HG02678 (cell line): ENCODE results near the gene KIF4B.
"Not testable (repeated sequence)": the region's sequence is repeated elsewhere in the genome, so short reads cannot be mapped to it uniquely, and the experiment has no call there.

Source experiments
- ATAC-seq: cut with Tn5 transposase; IDR thresholded peaks from one replicate; pipeline ENCODE4 v1.9.1; 2021; ENCODE audit warnings: mild to moderate bottlenecking, moderate library complexity; ENCODE audit not compliant: unreplicated experiment

KIF4B gene, protein sequence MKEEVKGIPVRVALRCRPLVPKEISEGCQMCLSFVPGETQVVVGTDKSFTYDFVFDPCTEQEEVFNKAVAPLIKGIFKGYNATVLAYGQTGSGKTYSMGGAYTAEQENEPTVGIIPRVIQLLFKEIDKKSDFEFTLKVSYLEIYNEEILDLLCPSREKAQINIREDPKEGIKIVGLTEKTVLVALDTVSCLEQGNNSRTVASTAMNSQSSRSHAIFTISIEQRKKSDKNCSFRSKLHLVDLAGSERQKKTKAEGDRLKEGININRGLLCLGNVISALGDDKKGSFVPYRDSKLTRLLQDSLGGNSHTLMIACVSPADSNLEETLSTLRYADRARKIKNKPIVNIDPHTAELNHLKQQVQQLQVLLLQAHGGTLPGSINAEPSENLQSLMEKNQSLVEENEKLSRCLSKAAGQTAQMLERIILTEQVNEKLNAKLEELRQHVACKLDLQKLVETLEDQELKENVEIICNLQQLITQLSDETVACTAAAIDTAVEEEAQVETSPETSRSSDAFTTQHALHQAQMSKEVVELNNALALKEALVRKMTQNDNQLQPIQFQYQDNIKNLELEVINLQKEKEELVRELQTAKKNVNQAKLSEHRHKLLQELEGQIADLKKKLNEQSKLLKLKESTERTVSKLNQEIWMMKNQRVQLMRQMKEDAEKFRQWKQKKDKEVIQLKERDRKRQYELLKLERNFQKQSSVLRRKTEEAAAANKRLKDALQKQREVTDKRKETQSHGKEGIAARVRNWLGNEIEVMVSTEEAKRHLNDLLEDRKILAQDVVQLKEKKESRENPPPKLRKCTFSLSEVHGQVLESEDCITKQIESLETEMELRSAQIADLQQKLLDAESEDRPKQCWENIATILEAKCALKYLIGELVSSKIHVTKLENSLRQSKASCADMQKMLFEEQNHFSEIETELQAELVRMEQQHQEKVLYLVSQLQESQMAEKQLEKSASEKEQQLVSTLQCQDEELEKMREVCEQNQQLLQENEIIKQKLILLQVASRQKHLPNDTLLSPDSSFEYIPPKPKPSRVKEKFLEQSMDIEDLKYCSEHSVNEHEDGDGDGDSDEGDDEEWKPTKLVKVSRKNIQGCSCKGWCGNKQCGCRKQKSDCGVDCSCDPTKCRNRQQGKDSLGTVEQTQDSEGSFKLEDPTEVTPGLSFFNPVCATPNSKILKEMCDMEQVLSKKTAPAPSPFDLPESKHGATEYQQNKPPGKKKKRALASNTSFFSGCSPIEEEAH

DNA sequence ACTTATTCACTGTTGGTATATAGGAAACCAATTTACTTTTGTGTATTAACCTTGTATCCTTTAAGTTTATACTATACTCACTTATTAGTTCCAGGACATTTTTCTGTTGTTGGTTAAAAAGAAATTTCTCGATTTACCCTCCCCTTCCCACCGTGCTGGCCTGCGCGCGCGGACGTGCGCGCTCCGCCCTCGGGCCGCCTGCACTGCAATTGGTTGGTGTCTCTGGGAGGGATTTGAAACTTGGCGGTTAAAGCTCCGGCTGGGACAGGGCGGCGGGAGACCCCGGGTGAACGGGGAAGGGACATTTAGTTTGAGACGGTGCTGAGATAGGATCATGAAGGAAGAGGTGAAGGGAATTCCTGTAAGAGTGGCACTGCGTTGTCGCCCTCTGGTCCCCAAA lies at the start of gene KIF4B:
KIF4B (plus strand) TSS at position 230 of the 400 bp plus-strand sequence; CDS start at position 335, 105 bp downstream.
- no peak for ATAC-seq

DNA sequence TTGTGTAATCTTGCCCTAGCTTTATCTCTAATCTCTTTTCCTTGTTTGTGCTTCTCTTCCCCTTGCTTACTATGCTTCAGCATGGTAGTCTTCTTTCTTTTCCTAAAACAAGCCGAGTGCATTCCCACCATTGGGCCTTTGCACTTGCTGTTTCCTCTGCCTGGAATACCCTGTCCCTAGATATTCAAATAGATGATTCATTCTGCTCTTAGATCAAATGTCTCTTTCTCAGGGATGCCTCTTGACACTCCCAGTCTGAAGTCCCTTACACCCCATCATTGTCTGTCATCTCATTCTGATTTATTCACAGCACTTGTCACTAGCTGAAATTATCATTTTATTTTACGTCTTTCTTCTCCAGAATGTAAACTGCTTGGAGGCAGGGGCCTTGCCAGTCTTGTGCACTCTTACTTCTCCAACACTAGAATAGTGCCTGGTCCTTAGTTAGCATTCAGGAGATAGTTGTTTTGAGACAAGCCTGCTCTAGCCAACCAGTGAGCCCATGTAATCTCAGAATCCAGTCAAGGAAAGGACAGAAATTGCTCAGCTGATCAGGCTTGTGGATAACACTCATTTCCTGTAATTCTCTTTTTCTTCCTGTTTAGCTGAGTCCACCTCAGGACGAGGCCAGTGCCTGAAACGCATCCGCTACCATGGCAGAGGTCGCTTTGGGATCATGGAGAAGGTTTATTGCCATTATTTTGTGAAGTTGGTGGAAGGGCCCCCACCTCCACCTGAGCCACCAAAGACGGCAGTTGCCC lies 47.3 kb upstream of the KIF4B start:
- no peak for ATAC-seq

DNA sequence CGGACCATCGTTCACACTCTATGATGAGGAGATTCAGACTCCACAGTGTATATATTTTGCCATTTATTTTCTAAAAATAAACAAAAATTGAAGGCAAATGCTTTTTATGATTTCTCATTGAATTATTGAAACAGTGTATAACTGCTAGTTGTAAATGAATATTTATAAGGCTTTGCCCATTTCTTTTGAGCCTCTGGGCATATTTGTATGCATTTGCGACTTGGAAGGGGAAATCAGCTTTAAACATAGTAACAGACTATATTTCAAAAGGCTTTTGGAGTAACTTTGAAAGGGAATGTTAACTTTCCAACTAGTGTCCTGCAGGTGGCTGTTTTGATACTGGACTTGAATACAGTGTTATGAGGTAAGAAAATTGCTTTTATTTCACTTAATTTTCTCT lies 46.7 kb upstream of the KIF4B start:
- no peak for ATAC-seq

DNA sequence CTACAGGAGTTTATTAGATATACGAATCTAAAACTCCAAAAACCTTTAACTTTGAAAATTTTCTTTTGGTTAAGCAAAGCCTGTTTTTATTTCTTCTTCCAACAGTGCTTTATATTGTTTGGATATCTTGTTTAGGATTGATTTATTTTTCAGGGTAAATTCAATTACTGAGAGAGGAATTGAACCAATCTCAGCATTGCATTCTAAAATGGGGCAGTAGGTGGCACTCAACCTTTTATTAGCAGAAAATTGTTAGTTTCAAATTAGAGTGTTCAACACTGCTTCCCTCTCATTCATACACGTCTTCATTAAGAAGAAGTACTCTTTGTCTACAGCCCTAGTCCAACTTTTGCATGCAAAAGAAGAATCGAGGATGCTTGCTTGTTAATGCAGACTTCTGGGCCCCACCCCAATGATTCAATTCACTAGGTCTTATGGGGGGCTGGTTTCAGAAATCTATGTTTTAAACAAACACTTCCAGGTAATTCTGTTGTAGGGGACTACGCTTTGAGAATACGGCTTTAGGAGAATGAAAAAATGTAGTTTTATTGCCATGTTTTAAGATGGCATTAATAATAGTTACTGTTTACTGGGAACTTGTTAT lies 46.0 kb upstream of the KIF4B start:
- ATAC-seq: no peak

DNA sequence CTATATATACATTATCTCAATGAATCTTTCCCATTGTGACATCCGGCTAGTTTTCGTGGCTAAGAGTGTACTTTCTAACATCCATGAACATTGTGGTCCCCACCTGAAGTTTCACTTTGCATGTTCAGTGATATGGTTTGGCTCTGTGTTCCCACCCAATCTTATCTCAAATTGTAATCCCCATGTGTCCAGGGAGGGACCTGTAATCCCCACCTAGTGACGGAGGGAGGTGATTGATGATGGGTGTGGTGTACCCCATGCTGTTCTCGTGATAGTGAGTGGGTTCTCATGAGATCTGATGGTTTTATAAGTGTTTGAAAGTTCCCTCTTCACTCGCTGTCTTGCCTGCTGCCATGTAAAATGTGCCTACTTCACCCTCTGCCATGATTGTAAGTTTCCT lies 44.6 kb upstream of the KIF4B start:
- no peak for ATAC-seq

DNA sequence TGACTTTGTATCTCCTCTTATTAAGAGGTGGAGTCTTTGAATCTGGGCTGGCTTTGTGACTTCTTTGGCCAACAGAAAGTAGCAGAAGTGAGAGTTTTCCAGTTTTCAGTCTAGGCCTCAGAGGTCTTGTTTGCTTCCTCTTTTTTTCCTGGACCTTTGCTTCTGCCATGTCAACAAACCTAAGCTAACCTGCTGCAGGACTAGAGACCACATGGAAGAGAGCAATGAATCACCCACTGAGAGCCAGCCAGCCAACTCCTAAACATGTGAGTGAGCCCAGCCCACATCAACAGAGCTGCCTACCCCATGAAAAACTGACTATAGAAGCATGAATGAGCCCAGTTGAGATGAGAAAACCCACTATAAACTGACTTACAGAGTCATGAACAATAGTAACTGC lies 42.8 kb upstream of the KIF4B start:
- no peak for ATAC-seq

DNA sequence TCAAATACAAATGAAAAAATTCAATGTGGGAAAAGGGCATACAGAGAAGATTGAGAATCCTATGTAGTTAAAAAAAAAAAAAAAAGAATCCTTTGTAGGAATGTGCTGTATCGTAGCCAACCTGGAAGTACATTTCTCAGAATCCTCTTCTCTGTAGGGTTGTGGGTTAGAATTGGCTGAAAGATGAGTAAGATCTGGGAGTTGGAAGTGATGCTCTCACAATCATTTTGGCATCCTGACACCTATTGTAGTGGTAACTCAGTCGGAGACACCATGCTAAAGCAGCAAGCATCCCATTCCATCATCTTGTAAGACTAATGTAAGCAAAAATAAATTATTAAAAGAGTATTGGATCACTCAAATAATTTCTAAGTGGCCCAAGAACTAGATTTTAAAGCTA lies 42.1 kb upstream of the KIF4B start:
- no peak for ATAC-seq

DNA sequence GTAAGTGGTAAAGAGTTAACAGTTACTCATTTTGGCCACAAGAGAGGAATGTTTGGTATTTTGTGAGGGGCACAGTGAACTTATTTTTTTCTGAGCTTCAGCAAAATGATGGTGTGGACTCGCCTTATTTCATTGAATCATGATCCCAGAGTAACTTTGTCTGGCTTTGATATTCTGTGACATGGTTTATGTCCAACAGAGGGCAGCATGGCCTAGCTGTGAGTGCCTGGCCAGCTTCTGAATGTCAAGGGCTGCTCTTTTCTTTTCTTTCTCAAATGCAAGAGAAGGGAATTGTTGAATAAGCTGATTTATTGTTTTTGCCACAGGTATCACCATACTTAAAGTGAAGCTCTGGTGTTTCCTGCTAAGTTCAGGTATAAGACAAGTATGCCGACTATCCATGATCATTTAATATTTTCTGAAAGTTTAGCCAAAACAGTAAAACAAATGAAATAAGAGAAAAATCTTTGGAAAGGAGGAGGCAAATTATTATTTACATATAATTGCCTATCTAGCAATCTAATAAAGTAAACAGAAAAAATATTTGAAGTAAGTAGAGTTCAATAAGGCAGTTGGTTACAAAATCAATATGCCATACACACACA lies 41.0 kb upstream of the KIF4B start:
- ATAC-seq: no peak

DNA sequence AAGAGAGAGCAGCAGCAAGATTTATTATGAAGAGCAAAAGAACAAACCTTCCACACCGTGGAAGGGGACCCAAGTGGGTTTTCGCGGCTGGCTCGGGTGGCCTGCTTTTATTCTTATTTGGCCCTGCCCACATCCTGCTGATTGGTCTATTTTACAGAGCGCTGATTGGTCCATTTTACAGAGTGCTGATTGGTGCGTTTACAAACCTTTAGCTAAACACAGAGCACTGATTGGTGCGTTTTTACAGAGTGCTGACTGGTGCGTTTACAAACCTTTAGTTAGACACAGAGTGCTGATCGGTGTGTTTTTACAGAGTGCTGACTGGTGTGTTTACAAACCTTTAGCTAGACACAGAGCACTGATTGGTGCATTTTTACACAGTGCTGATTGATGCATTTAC lies 37.5 kb upstream of the KIF4B start:
- not testable (repeated sequence) for ATAC-seq

DNA sequence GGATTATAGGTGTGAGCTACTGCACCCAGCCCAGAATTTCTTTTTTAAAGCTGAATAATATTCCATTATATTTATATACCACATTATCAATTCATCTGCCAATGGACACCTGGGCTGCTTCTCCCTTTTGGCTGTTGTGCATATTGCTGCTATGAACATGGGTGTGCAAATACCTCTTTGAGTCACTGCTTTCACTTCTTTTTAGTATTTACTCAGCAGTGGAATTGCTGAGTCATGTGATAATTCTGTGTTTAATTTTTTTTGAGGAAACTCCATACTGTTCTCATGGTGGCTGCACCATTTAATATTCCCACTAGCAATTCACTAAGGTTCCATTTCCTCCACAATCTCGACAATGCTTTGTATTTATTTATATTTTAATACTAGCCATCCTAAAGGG lies 36.1 kb upstream of the KIF4B start:
- no peak for ATAC-seq

DNA sequence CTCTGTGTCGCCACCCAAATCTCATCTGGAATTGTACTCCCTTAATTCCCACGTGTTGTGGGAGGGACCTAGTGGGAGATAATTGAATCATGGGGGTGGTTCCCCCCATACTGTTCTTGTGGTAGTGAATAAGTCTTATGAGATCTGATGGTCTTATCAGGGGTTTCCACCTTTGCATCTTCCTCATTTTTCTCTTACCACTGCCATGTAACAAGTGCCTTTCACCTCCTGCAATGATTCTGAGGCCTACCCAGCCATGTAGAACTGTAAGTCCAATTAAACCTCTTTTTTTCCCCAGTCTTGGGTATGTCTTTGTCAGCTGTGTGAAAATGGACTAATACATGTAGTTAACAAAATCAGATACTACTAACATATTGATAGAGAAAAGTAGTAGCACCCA lies 35.3 kb upstream of the KIF4B start:
- ATAC-seq: not testable (repeated sequence)

DNA sequence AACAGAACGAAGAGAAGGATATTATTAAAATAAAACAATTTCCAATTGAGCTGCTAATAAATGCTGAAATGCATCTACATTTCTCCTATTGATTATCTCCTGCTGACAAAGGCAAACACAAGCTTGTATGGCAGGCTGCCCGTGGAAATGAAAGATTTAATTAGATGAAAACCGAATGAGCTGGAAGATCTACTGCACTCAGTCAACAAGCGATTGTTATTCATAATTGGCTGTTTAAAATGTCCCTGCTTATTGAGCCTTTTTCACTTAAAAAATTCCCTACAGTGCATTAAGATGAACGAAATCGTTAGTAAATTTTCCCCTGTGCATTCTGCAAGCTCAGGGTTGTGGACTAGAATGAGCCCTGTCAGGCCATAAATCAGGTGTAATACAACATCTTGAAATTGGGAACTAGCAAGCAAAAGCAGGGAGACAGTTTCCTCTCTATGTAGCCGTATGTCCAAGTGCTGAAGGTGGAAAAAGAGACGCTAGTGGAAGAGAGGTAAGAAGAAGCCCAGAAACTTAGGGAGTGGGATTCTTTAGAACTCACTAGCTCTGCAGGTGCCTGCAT lies 28.5 kb upstream of the KIF4B start:
- no peak for ATAC-seq

DNA sequence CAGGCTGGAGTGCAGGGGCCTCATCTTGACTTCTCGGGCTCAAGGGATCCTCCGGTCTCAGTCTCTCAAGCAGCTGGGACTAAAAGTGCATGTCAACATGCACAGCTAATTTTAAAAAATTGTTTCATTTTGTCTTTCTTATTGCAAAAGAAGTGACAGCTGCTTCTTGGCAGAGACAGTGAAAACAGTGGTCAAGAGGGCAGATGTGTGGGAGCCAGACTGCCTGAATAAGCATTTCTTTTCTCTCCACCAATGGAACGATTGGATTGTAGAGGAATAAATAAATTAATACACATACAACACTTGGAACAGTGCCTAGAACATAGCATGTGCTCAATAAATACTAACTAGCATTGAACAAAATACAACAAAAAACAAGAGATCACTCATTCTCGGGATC lies 27.4 kb upstream of the KIF4B start:
- ATAC-seq: no peak

DNA sequence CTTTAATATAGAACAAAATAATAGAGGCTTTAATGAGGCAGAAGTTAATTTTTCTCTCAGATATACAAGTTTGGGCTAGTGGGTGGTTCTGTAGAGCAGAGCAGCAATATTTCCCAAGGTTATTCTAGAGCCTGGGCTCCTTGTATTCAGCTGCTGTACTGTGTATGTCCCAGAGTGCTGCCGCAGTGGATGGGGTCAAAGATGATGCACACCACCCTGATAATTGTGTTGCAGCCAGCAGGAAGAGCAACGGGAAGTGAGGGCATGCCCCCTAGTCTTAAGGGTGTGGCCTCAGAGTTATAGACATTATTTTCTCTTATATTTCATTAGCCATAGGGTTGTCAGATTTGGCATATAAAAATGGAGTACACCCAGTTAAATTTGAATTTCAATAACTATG lies 23.9 kb upstream of the KIF4B start:
- no peak for ATAC-seq

DNA sequence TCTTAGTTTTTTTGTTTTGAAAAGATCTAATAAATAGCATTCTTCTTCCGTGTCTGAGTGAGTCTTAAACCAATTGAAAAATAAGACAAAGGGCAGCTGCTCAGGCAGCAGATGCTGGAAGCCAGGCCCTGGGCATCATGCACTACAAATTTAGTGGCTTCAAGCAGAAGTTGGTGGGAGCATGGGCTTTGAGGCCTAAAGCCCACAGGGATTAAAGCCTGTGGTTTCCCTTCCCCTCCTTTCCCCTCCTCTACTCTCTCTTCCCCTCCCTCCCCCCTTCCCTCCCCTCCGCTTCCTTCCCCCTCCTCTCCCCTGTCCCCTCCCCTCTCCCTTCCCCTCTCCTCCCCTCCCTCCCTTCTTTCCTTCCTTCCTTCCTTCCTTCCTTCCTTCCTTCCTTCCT lies 20.1 kb upstream of the KIF4B start:
- no peak for ATAC-seq

DNA sequence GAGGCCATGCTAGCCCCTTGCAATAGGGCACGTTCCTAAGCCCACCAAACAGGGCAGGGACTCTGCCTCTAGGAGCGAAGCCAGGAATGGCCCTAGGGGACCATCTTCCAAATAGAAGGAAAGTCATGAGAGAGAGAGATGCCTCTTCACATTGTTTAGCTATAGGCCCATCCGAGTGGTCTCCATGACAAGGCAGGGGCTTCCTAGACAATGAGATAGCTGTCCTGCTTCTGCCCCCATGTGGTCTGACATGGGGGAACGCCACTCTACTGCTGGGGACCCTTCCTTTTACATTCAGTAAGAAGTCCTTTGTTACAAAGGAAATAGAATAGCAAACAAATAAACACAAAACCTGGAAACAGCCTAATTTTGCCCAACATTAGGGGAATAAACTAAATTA lies 17.9 kb upstream of the KIF4B start:
- ATAC-seq: no peak

DNA sequence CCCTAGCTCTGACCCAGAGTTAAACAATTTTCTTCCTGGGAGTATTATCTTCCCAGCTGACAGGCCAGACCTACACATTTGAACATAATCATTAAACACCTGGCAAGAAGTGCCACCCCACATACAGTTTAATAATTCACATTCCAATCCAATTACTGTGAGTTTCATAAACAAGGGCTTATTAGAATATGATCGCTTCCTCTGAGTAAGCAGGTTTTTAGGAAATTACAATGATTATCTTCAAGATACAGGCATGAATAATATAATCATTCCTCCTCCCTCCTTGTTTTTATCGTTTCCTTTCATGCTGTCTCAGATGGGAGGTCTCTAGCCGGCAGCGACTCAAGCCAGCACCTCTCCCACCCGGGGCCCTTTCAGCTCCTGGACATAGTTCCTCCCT lies 15.8 kb upstream of the KIF4B start:
- no peak for ATAC-seq

DNA sequence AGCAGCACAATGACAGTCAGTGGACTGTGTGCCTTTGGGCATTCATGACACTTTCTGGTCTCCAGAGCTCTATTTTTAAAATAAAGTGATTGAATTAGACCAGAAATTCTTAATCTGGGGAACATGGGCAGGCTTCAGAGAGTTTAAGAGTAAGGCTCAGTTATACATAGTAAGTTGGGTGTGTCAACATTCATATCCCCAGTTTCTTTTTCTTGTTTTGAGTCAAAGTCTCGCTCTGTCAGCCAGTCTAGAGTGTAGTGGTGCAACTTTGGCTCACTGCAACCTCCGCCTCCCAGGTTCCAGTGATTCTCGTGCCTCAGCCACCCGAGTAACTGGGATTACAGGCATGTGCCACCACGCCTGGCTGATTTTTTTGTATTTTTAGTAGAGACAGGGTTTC lies 13.7 kb upstream of the KIF4B start:
- ATAC-seq: no peak

DNA sequence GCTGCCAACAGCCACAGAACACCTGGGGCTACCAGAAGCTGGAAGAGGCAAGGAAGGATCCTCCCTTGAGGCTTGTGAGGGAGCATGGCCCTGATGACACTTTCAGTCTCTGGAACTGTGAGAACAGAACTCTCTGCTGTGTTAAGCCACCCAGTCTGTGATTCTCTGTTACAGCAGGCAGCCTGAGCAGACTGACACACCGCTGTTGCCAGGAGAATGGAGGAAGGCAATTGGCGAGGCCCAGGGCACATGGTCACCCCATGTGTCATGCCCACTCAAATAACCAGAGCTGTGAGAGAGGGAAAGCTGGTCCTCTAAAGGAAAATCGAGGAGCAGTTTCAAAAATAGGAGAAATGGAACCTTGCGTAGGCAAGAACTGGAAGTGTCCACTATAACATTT lies 12.0 kb upstream of the KIF4B start:
- no peak for ATAC-seq

DNA sequence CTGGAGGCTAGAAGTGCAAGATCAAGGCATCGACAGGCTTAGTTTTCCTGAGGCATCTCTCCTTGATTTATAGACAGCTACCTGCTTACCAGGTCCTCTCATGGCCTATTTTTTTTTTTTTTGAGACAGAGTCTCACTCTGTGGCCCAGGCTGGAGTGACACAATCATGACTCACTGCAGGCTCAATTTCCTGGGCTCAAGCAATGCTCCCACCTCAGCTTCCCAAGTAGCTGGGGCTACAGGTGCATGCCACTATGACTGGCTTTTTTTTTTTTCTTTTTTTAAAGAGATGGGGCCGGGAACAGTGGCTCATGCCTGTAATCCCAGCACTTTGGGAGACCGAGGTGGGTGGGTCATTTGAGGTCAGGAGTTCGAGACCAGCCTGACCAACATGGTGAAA lies 10.8 kb upstream of the KIF4B start:
- not testable (repeated sequence) for ATAC-seq
